H1 (cell line): Measurements from ENCODE around the gene SSH2. TPM values are rescaled to one million over a fixed set of nuclear protein-coding genes. Genes with fewer than 3 reads are reported as not detected.

Experiments
- CTCF ChIA-PET: fragments of 300-600 bp; sonication (Branson Sonifier 250); formaldehyde crosslinking; loops from one replicate; lab custom pipeline; 2021; ENCODE audit not compliant: partially characterized antibody; lab: Charles Lee
- POLR2A ChIA-PET: fragments of 300-600 bp; sonication (Branson Sonifier 250); formaldehyde crosslinking; loops from one replicate; lab custom pipeline; 2021; ENCODE audit warnings: inconsistent platforms; ENCODE audit not compliant: partially characterized antibody; lab: Charles Lee
- DNase-seq, 2 experiments: peaks; one replicate each; pipeline versions ENCODE4 v3.0.0 to v3.0.0-alpha.2; 2010 to 2022; ENCODE audit warnings: low spot score in 2 of 2, low read depth in 1 of 2, mixed read lengths in 1 of 2
- FAIRE-seq: peaks from 2 replicates; lab custom pipeline; 2011; peaks lifted over from hg19 to GRCh38; lab: Jason Lieb, UNC
- H2AFZ ChIP-seq: 2 replicates; pipeline ENCODE4 v1.8.1; 2012; ENCODE audit warnings: low read length, inconsistent platforms
- H2AK5ac ChIP-seq: 2 replicates; pipeline ENCODE4 v1.6.1; 2013; ENCODE audit warnings: low read depth, low read length
- H2BK120ac ChIP-seq: replicated peaks from 2 replicates; pipeline ENCODE3; 2013; ENCODE audit warnings: low read depth, low read length, inconsistent platforms
- H2BK12ac ChIP-seq: 2 replicates; pipeline ENCODE4 v1.6.1; 2013; ENCODE audit warnings: low read depth, low read length
- H2BK15ac ChIP-seq: 2 replicates; pipeline ENCODE4 v1.6.1; 2013; ENCODE audit warnings: low read length
- H2BK20ac ChIP-seq: 2 replicates; pipeline ENCODE4 v1.6.1; 2013; ENCODE audit warnings: low read length
- H2BK5ac ChIP-seq: 2 replicates; pipeline ENCODE4 v1.6.1; 2013; ENCODE audit warnings: low read depth, low read length
- H3K14ac ChIP-seq: 2 replicates; pipeline ENCODE4 v1.6.1; 2013; ENCODE audit warnings: inconsistent platforms; ENCODE audit not compliant: insufficient read length
- H3K18ac ChIP-seq: 2 replicates; pipeline ENCODE4 v1.6.1; 2013; ENCODE audit warnings: low read length; ENCODE audit errors: extremely low read depth
- H3K23ac ChIP-seq: 2 replicates; pipeline ENCODE4 v1.6.1; 2013; ENCODE audit warnings: inconsistent platforms; ENCODE audit not compliant: insufficient read length
- H3K23me2 ChIP-seq: 2 replicates; pipeline ENCODE4 v1.6.1; 2013; ENCODE audit warnings: low read depth, low read length
- H3K27ac ChIP-seq: 2 replicates; pipeline ENCODE4 v1.6.1; 2011; ENCODE audit warnings: low read depth, low read length, inconsistent platforms
- H3K27me3 ChIP-seq, 4 experiments: replicated peaks in 1 of 4; 1 replicate in 1 of 4; 2 replicates in 3 of 4; pipeline versions ENCODE4 v1.6.1 to v1.8.1; 2011 to 2013; ENCODE audit warnings: low read length in 3 of 4, mild to moderate bottlenecking in 3 of 4, inconsistent platforms in 2 of 4, mixed read lengths in 2 of 4, moderate library complexity in 1 of 4; ENCODE audit not compliant: control insufficient read depth in 3 of 4, insufficient read depth in 3 of 4; ENCODE audit errors: extremely low read depth in 1 of 4
- H3K36me3 ChIP-seq, 4 experiments: 2 replicates each; pipeline versions ENCODE4 v1.6.1 to v1.8.1; 2011 to 2013; ENCODE audit warnings: mild to moderate bottlenecking in 4 of 4, low read length in 3 of 4, moderate library complexity in 2 of 4, control low read depth in 1 of 4, inconsistent platforms in 1 of 4; ENCODE audit not compliant: insufficient read depth in 4 of 4, control insufficient read depth in 2 of 4
- H3K4ac ChIP-seq: replicated peaks from 2 replicates; pipeline ENCODE3; 2013; ENCODE audit warnings: low read length, low read depth, mixed read lengths, inconsistent platforms; ENCODE audit not compliant: insufficient read length
- H3K4me1 ChIP-seq, 4 experiments: replicated peaks in 1 of 4; 1 replicate in 1 of 4; 2 replicates in 3 of 4; pipeline versions ENCODE4 v1.6.1 to v1.8.1; 2011 to 2013; ENCODE audit warnings: low read length in 3 of 4, inconsistent platforms in 2 of 4, mixed read lengths in 1 of 4; ENCODE audit not compliant: insufficient read depth in 4 of 4, control insufficient read depth in 3 of 4
- H3K4me2 ChIP-seq, 2 experiments: 2 replicates each; pipeline versions ENCODE4 v1.6.1 to v1.8.1; 2011 to 2013; ENCODE audit warnings: low read depth in 2 of 2, low read length in 2 of 2, control low read depth in 1 of 2, inconsistent platforms in 1 of 2, mild to moderate bottlenecking in 1 of 2; ENCODE audit not compliant: insufficient read depth in 1 of 2
- H3K4me3 ChIP-seq, 4 experiments: fragments of 200-600, 300-600 bp in 1 of 4; sonication (generic), shearing (Covaris generic), sonication (Bioruptor Twin) in 1 of 4; 2 replicates each; pipeline versions ENCODE4 v1.5.1 to v1.8.1; 2011 to 2016; ENCODE audit warnings: low read length in 4 of 4, low read depth in 3 of 4, control low read depth in 2 of 4, inconsistent platforms in 2 of 4, mild to moderate bottlenecking in 2 of 4, mixed read lengths in 1 of 4, moderate library complexity in 1 of 4; ENCODE audit not compliant: insufficient read depth in 2 of 4; ENCODE audit errors: extremely low read depth in 1 of 4
- H3K56ac ChIP-seq: replicated peaks from 2 replicates; pipeline ENCODE3; 2013; ENCODE audit warnings: low read depth, mild to moderate bottlenecking, mixed read lengths, low read length, inconsistent platforms; ENCODE audit not compliant: insufficient read length
- H3K79me1 ChIP-seq: 2 replicates; pipeline ENCODE4 v1.6.1; 2013; ENCODE audit warnings: low read depth, low read length, control low read depth
- H3K79me2 ChIP-seq, 2 experiments: 2 replicates each; pipeline versions ENCODE4 v1.6.1 to v1.8.1; 2012 to 2013; ENCODE audit warnings: low read length in 2 of 2, mild to moderate bottlenecking in 2 of 2, inconsistent platforms in 1 of 2; ENCODE audit not compliant: insufficient read depth in 2 of 2, control insufficient read depth in 1 of 2
- H3K9ac ChIP-seq, 4 experiments: replicated peaks in 1 of 4; 1 replicate in 1 of 4; 2 replicates in 3 of 4; pipeline versions ENCODE4 v1.6.1 to v1.8.1; 2011 to 2013; ENCODE audit warnings: low read depth in 3 of 4, low read length in 3 of 4, control low read depth in 2 of 4, mild to moderate bottlenecking in 2 of 4, moderate library complexity in 2 of 4, inconsistent platforms in 1 of 4; ENCODE audit errors: extremely low read depth in 1 of 4
- H3K9me3 ChIP-seq, 2 experiments: 2 replicates each; pipeline versions ENCODE4 v1.6.1 to v1.8.1; 2012 to 2013; ENCODE audit warnings: mild to moderate bottlenecking in 2 of 2, moderate library complexity in 2 of 2, control low read depth in 1 of 2, inconsistent platforms in 1 of 2, low read depth in 1 of 2, low read length in 1 of 2, mixed read lengths in 1 of 2; ENCODE audit not compliant: insufficient read depth in 2 of 2
- H4K20me1 ChIP-seq, 2 experiments: replicated peaks in 1 of 2; 2 replicates each; pipeline versions ENCODE3 to v1.8.1; 2011 to 2013; ENCODE audit warnings: inconsistent platforms in 2 of 2, low read length in 2 of 2, mild to moderate bottlenecking in 1 of 2; ENCODE audit not compliant: insufficient read depth in 2 of 2, control insufficient read depth in 1 of 2
- H4K5ac ChIP-seq: 2 replicates; pipeline ENCODE4 v1.6.1; 2013; ENCODE audit warnings: low read length, low read depth, mixed read lengths, inconsistent platforms; ENCODE audit not compliant: insufficient read length
- H4K8ac ChIP-seq: 2 replicates; pipeline ENCODE4 v1.8.0; 2013; ENCODE audit warnings: mild to moderate bottlenecking, moderate library complexity, low read length, inconsistent platforms; ENCODE audit not compliant: insufficient read depth; ENCODE audit errors: extremely low read depth
- H4K91ac ChIP-seq: replicated peaks from 2 replicates; pipeline ENCODE3; 2013; ENCODE audit warnings: low read length, mixed read lengths, inconsistent platforms; ENCODE audit not compliant: insufficient read length
- BRCA1 ChIP-seq: IDR thresholded peaks from 2 replicates; pipeline ENCODE4 v1.6.1; 2012; ENCODE audit warnings: low read depth, low read length, improper control_type of control experiment
- E2F6 ChIP-seq: IDR thresholded peaks from 2 replicates; pipeline ENCODE4 v1.6.1; 2012; ENCODE audit warnings: inconsistent platforms
- FOSL1 ChIP-seq: IDR thresholded peaks from 2 replicates; pipeline ENCODE4 v1.6.1; 2011; ENCODE audit warnings: mild to moderate bottlenecking, low read depth, low read length, moderate library complexity; ENCODE audit not compliant: insufficient read depth
- KDM1A ChIP-seq: fragments of 200-600, 300-600 bp; sonication (generic); IDR thresholded peaks from 2 replicates; pipeline ENCODE4 v1.7.1; 2016; ENCODE audit warnings: mild to moderate bottlenecking, low read length, borderline replicate concordance
- PHF8 ChIP-seq: fragments of 200-600 bp; sonication (generic); conservative IDR thresholded peaks from 2 replicates; pipeline ENCODE4 v1.7.1; 2012; ENCODE audit warnings: low read depth, mild to moderate bottlenecking, inconsistent platforms, low read length, moderate library complexity
- WGBS, 2 experiments: shearing (Covaris generic) in 1 of 2; methylation state at CpG; one replicate each; pipeline versions ENCODE4 v1.1.6 to v1.1.7; 2013 to 2015; ENCODE audit warnings: low lambda C conversion rate in 2 of 2, mixed read lengths in 2 of 2, inconsistent platforms in 1 of 2, low coverage in 1 of 2, missing lambda C conversion rate in 1 of 2; ENCODE audit not compliant: insufficient replicate concordance in 2 of 2, insufficient coverage in 1 of 2, insufficient read length in 1 of 2; ENCODE audit errors: extremely low coverage in 1 of 2, missing lambda C conversion rate in 1 of 2; 5-methylcytosine and 5-hydroxymethylcytosine counted together
- polyA plus RNA-seq, 7 experiments: library from polyadenylated mRNA; depleted of rRNA in 3 of 7; stranded (reverse) in 5 of 7; unstranded in 2 of 7; fragments of >200 nt in 5 of 7; fragments of 200-250 nt in 2 of 7; gene quantifications; 1 replicate in 5 of 7; 2 replicates in 1 of 7; 4 replicates in 1 of 7; pipeline versions ENCODE4 v1.2.1 to v1.2.3, GENCODE V29; 2011 to 2013; ENCODE audit warnings: missing spikeins in 2 of 7, mixed read lengths in 2 of 7
- total RNA-seq: library from RNA; stranded (reverse); fragmentation: NEBNext Ultra II Directional; extraction: Animal tissue kit (Norgen Biotek cat#: 25700); gene quantifications from 2 replicates; pipeline ENCODE4 v1.2.1, GENCODE V29; 2021

SSH2 gene
- total and polyA plus RNA-seq, 2 of the 8 experiments (the other 6 are each of a cell fraction or from before 2014, with no cell fraction given) = 5.2 to 15.9 TPM

GRCh38 chr17:29710520-29710884 lies 219.5 kb downstream of the SSH2 start:
- H3K4me2 ChIP-seq = no peak overlapping the region
- no peak overlapping the region for H3K18ac ChIP-seq
- H3K14ac ChIP-seq = no peak overlapping the region
- H3K4me1 ChIP-seq = peaks cover 0 to 12% (median 0%) of the 10 kb centered on the region in 4 experiments; a peak in 2 of 7 replicates
- 82 to 100% methylated on average over 1 of the region's 1 CpG for WGBS, 2 experiments
- no peaks in the 10 kb centered on the region for H3K27me3 ChIP-seq
- no peak overlapping the region for H2BK15ac ChIP-seq
- H3K4ac ChIP-seq = no peak overlapping the region
- FAIRE-seq = no peak
- no peak overlapping the region for H4K5ac ChIP-seq
- H4K91ac ChIP-seq = no peak overlapping the region
- H3K56ac ChIP-seq = no peak overlapping the region
- no peak overlapping the region for H3K23ac ChIP-seq
- H3K27ac ChIP-seq = no peak overlapping the region
- no peaks in the 10 kb centered on the region for H3K79me2 ChIP-seq
- no peak for DNase-seq
- H3K9me3 ChIP-seq = no peaks in the 10 kb centered on the region
- H3K79me1 ChIP-seq = no peaks in the 10 kb centered on the region
- H4K8ac ChIP-seq = no peak overlapping the region
- no peak overlapping the region for H2AK5ac ChIP-seq
- ChIA-PET CTCF (no interaction called here), POLR2A (no interaction called here)
- H2BK20ac ChIP-seq = no peak overlapping the region
- H3K23me2 ChIP-seq = no peaks in the 10 kb centered on the region
- H2BK12ac ChIP-seq = no peak overlapping the region
- no peak for TF ChIP-seq E2F6
- TF ChIP-seq PHF8 = no peak
- TF ChIP-seq KDM1A = no peak
- no peak for TF ChIP-seq BRCA1
- TF ChIP-seq FOSL1 = no peak
- H3K9ac ChIP-seq = no peak overlapping the region
- H2AFZ ChIP-seq = no peak overlapping the region
- no peaks in the 10 kb centered on the region for H4K20me1 ChIP-seq
- H3K4me3 ChIP-seq = no peak overlapping the region
- no peak overlapping the region for H2BK5ac ChIP-seq
- H3K36me3 ChIP-seq = no peaks in the 10 kb centered on the region
- no peak overlapping the region for H2BK120ac ChIP-seq
